ENCODE results near the gene LHPP. TPM values are rescaled to one million over a fixed set of nuclear protein-coding genes. Genes with fewer than 3 reads are reported as not detected.

Gene LHPP
- total RNA-seq, 4 donors from 2014 or later = 12.3 to 25.0 (median 16.2) TPM

- TF ChIP-seq EP300 (IDR thresholded peaks at IDR 0.05) = no peak
- no peak for TF ChIP-seq POLR2AphosphoS5 (IDR thresholded peaks at IDR 0.05)
- TF ChIP-seq, protein P1, sequence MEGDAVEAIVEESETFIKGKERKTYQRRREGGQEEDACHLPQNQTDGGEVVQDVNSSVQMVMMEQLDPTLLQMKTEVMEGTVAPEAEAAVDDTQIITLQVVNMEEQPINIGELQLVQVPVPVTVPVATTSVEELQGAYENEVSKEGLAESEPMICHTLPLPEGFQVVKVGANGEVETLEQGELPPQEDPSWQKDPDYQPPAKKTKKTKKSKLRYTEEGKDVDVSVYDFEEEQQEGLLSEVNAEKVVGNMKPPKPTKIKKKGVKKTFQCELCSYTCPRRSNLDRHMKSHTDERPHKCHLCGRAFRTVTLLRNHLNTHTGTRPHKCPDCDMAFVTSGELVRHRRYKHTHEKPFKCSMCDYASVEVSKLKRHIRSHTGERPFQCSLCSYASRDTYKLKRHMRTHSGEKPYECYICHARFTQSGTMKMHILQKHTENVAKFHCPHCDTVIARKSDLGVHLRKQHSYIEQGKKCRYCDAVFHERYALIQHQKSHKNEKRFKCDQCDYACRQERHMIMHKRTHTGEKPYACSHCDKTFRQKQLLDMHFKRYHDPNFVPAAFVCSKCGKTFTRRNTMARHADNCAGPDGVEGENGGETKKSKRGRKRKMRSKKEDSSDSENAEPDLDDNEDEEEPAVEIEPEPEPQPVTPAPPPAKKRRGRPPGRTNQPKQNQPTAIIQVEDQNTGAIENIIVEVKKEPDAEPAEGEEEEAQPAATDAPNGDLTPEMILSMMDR (IDR thresholded peaks at IDR 0.05) = no peak
- TF ChIP-seq POLR2A (IDR thresholded peaks at IDR 0.05) = no peak
- 91 to 93% methylated on average over 3 to 11 of the region's 11 CpGs for WGBS, 2 donors (ENCODE audit: low coverage in 1 of 2)
- H3K4me3 ChIP-seq = no peak overlapping the region
- H3K36me3 ChIP-seq = no peaks in the 10 kb centered on the region
- ATAC-seq = no peak
- H3K27ac ChIP-seq = no peak overlapping the region
- no peaks in the 10 kb centered on the region for H3K27me3 ChIP-seq
- no peaks in the 10 kb centered on the region for H3K4me1 ChIP-seq
- no peaks in the 10 kb centered on the region for H3K9me3 ChIP-seq
These were observed 111.1 kb downstream of the LHPP start for GRCh38 chr10:124572751-124573150.

GRCh38 chr10:124573726-124574455 is 112.3 kb downstream of the LHPP start:
- WGBS, 2 donors (ENCODE audit: low coverage in 1 of 2) = 80% methylated on average over 1 of the region's 31 CpGs; no CpG with 5 or more reads in 1 of the 2 donors
- Histone ChIP-seq H3K4me1 (no peaks in the 10 kb centered on the region), H3K4me3 (no peak overlapping the region), H3K36me3 (no peaks in the 10 kb centered on the region), H3K9me3 (no peaks in the 10 kb centered on the region), H3K27ac (no peak overlapping the region), H3K27me3 (no peaks in the 10 kb centered on the region)
- ATAC-seq = no peak
- TF ChIP-seq POLR2AphosphoS5 (IDR thresholded peaks at IDR 0.05) (no peak), POLR2A (IDR thresholded peaks at IDR 0.05) (no peak), EP300 (IDR thresholded peaks at IDR 0.05) (no peak)
- TF ChIP-seq, protein P1 (IDR thresholded peaks at IDR 0.05) = no peak

DNA sequence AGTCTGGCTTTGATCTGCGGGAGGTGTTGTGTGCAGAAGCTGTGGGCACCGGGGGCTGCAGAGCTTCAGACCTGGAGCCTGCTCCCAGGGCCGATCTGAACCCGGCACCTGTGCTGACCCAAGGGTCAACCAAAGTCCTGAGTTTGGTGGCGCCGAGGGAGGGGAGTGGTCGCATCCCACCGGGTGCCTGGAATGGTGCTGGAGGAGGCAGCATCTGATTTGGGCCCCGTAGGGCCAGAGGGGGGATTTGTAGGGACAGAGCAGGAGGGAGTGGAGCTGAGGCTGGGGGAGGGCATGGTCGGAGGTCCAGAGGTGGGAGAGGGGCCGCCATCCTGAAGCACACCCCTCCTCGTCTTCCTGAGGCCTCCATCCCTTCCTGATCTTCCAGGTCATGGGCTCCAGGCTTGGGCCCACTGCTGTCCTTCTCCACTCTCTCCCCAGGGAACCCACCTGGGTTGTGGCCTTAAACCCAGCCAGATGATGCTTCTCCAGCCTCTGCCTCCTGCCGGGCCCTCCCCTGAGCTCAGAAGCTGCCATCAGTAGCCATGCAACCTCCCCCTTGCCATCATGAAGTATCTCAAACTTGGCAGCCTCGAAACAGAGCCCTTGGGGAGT is 112.9 kb downstream of the LHPP start:
- no peak for TF ChIP-seq POLR2A (IDR thresholded peaks at IDR 0.05)
- no peak for TF ChIP-seq EP300 (IDR thresholded peaks at IDR 0.05)
- TF ChIP-seq, protein P1 (IDR thresholded peaks at IDR 0.05) = no peak
- no peak for TF ChIP-seq POLR2AphosphoS5 (IDR thresholded peaks at IDR 0.05)
- H3K36me3 ChIP-seq = no peaks in the 10 kb centered on the region
- no peaks in the 10 kb centered on the region for H3K9me3 ChIP-seq
- no peak for ATAC-seq
- no peaks in the 10 kb centered on the region for H3K4me1 ChIP-seq
- H3K4me3 ChIP-seq = no peak overlapping the region
- H3K27me3 ChIP-seq = no peaks in the 10 kb centered on the region
- no peak overlapping the region for H3K27ac ChIP-seq
- WGBS, 2 donors (ENCODE audit: low coverage in 1 of 2) = 60 to 93% methylated on average over 1 to 3 of the region's 14 CpGs

GRCh38 chr10:124575107-124576035 is 113.7 kb downstream of the LHPP start:
- H3K27me3 ChIP-seq = no peaks in the 10 kb centered on the region
- no peaks in the 10 kb centered on the region for H3K4me1 ChIP-seq
- no peaks in the 10 kb centered on the region for H3K9me3 ChIP-seq
- H3K36me3 ChIP-seq = no peaks in the 10 kb centered on the region
- TF ChIP-seq, protein P1 (IDR thresholded peaks at IDR 0.05) = no peak
- TF ChIP-seq POLR2AphosphoS5 (IDR thresholded peaks at IDR 0.05) (no peak), POLR2A (IDR thresholded peaks at IDR 0.05) (no peak), EP300 (IDR thresholded peaks at IDR 0.05) (no peak)
- WGBS, 2 donors (ENCODE audit: low coverage in 1 of 2) = 81 to 100% methylated on average over 4 of the region's 22 CpGs
- no peak for ATAC-seq
- H3K4me3 ChIP-seq = no peak overlapping the region
- no peak overlapping the region for H3K27ac ChIP-seq
